Activated gamma-delta T cell treated with Interleukin-2 at 50 U/mL for 16 hours (primary cell): ENCODE data around the gene MLXIP.
"Not testable (repeated sequence)": the region's sequence is repeated elsewhere in the genome, so short reads cannot be mapped to it uniquely, and the experiment has no call there.

ENCODE experiments used
- DNase-seq: peaks from one replicate; pipeline ENCODE4 v3.0.0-alpha.2; 2020

MLXIP gene

DNA sequence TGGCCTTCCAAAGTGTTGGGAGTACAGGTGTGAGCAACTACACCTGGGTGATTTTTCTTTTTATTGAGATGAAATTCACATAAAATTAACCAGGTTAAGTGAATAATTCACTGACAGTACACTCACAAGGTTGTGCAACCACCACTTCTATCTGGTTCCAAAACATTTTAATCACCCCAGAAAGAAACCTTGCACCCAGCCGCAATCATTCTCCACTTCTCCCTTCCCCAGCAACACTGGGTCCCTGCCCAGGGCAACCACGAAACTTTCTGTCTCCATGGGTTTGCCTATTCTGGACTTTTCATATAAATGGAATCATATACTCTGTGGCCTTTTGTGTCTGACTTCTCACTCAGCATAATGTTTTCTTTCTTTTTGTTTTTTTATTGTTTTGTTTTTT lies 26.3 kb upstream of the MLXIP start:
- no peak for DNase-seq

DNA sequence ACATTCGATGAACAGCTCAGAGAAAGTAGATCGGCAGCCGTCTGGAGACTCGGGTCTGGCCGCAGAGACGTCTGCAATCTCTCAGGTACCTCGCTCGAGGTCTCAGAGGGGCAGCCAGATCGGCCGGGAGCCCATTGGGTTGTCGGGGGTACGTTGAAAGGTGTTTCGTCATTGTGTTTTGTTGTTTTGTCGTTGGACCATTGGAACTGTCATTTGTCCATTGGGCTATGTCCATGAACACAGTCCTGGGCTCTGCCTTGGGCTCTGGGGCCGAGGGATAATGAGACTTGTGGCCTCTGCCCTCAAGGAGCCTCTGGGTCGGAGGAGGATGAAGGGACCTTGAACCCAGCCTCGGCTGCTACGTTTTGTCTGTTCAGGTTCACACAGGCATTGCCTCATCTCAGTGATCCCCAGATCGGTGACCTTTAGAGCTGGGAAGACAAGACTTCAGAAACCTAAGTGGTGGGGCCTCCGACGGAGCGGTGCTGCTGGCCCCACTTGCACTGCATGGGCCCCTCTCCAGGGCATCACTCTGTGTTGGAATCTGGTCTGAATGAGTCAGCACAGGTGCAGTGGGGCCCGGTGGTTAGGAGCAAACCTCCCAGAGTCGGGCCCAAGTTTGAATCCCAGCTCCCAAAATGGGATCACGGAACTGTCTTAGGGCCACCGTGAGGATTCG lies 23.6 kb upstream of the MLXIP start:
- DNase-seq = no peak

- not testable (repeated sequence) for DNase-seq
Observed at GRCh38 chr12:122056406-122056805, 22.1 kb upstream of the MLXIP start.

- DNase-seq = no peak
Observed at GRCh38 chr12:122057007-122057735, 21.4 kb upstream of the MLXIP start.

GRCh38 chr12:122057769-122058168 lies 20.8 kb upstream of the MLXIP start:
- DNase-seq = no peak

DNA sequence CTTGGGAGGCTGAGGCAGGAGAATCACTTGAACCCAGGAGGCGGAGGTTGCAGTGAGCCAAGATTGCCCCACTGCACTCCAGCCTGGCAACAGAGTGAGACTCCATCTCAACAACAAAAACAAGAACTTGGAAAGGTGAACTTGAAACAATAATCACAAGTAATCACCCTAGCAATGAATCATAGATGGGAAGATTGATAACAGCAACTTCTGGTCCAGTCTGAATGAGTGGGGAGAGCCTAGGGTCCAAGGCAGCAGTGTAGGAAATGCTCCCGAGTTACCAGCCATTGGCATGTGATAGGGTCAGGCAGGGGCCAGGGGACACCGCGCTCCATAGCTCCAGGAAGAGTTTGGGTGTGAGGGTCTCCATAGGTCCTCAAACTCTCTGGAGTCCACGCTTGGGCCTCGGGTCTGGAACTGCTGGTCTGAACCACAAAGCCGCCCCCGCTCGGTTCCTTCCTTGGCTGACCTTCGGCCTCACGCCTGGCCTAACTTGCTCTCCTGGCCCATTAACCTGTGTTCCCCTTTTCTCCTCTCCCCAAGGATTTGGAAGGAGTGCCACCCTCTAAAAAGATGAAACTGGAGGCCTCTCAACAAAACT lies 19.9 kb upstream of the MLXIP start:
- no peak for DNase-seq

- no peak for DNase-seq
Observed at GRCh38 chr12:122059203-122059960, 19.2 kb upstream of the MLXIP start.

GRCh38 chr12:122060081-122060501 lies 18.5 kb upstream of the MLXIP start:
- no peak for DNase-seq

DNA sequence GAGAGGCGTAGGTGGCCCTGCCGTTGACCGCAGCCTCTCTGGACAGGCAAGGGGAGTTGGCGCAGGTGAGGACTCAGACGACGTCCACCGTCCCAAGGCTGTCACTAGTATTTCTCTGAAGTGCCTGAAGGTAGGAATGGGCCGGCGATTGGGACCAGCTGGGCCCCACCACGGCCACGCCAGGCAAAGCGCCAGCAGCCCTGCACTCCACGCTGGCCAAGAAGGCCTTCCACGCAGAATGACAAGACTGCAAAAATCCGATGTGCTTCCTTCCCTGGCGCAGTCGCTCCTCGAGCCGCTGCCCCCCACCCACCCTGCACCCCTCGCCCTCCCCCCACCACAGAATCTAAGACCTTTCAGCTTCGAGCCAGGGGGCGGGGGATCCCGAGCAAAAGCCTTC lies 17.3 kb upstream of the MLXIP start:
- no peak for DNase-seq

DNA sequence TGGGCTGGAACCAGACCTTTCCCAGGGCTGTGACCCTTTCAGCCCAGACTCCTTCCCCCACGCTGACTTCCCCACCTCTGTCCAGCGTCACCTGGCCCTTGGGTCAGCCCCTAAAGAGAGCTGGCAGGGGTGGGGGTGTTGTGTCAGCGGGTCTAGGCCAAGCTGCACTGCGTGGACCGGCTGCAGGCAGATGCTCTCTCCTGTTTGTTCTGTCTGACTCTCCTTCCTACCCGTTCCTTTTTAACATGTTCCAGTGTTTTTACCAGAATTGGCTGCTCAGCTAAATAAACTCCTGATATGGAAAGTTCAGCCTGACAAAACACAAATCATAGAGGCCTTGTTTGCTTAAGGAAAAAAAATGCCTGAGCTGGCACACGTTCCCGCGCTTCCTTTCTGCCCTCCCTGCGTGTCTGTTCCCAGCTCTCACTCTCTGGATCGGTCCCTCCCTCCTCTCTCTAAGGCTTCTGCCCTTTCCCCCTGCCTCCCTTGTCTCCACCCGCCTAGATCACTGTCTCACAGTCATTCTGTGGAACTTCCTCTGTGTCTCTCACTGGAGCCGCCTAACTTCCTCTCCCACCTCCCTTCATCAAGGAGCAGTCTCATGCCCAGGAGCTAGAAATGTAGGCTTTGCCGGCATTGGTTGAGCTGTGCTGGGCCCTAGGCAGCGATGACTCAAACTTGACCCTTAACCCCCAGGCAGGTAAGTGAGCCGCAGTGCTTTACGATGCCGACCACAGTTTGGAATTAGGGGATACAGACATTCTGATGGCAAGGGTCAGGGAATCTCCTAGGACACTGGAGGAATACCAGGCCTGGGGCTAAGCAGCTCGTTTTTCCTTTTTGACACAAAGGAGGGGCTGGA lies 15.5 kb upstream of the MLXIP start:
- DNase-seq = no peak

- DNase-seq = no peak
Observed at GRCh38 chr12:122063694-122064024, 14.9 kb upstream of the MLXIP start.

- no peak for DNase-seq
Observed at GRCh38 chr12:122064025-122064777, 14.4 kb upstream of the MLXIP start.

- DNase-seq = no peak
Observed at GRCh38 chr12:122064780-122065588, 13.6 kb upstream of the MLXIP start.

DNA sequence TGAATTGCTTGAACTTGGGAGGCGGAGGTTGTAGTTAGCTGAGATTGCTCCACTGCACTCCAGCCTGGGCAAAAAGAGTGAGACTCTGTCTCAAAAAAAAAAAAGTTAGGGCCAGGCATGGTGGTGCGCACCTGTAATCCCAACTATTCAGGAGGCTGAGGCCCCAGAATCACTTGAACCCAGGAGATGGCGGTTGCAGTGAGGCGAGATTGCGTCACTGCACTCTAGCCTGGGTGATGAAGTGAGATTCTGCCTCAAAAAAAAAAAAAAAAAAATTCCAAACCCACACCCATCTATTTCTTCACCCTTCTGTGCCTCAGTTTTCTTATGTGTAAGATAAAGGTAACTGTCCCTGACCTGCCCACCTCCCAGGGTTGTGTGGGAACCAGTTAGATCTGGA lies 11.0 kb upstream of the MLXIP start:
- DNase-seq = no peak

DNA sequence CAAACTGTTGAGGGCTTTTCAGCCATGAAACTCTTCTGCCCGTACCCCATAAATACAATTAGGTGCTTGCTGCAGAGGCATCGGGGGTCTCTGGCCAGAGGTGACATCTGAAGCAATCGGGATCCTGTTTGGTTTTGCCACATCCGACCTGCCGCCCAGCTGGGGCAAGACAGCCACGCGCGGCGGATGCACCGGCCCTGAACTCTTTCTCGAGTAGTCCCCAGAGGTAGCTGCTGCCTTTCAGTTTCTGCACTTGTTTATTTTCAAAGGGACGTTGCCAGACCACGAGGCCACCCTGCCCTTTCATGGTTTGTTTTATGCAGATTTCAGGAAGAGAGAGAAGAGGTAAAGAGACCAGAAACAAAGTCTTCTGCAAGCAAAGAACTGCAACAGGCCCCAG lies 10.6 kb upstream of the MLXIP start:
- peak; percentile 56 for DNase-seq

DNA sequence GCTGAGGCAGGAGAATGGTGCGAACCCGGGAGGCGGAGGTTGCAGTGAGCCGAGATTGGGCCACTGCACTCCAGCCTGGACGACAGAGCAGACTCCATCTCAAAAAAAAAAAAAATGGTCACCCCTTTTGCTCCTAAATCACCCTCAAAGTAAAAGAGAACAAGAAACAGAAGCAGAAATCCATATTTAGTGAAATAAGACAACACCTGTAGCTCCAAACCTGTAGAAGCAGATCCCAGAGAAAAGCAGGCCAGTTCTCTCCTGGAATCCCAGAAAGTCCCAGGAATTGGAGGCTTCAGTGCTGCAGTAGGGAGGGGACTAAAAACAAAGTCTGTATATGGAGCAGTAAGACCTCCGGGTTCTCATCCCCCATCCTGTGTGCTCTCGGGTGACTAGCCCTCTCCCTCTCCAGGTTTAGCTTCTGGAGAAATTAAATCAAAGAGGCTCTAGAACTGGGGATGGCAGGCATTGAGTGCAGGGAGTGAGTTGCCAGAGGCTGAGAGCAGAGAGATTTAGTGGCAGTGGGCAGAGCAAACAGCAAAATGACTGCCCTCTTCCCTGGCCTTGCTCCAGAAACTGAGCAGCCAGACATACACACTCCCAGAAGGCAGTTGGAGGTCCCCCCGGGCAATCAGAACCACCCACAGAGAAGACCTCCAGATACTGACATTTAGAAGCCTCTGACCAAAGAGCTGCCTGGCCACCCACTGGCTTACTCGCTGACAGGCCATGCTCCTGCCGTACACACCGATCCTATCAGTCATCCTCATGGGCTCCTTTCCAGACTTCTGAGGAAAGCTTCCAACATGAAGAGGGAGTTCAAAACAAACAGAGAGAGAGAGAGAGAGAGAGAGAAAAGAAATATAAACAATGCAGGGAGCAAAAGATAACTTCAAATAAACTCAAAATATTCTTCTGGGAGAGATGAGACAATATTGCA lies 6.3 kb upstream of the MLXIP start:
- no peak for DNase-seq

- DNase-seq = no peak
Observed at GRCh38 chr12:122073815-122074214, 4.7 kb upstream of the MLXIP start.

DNA sequence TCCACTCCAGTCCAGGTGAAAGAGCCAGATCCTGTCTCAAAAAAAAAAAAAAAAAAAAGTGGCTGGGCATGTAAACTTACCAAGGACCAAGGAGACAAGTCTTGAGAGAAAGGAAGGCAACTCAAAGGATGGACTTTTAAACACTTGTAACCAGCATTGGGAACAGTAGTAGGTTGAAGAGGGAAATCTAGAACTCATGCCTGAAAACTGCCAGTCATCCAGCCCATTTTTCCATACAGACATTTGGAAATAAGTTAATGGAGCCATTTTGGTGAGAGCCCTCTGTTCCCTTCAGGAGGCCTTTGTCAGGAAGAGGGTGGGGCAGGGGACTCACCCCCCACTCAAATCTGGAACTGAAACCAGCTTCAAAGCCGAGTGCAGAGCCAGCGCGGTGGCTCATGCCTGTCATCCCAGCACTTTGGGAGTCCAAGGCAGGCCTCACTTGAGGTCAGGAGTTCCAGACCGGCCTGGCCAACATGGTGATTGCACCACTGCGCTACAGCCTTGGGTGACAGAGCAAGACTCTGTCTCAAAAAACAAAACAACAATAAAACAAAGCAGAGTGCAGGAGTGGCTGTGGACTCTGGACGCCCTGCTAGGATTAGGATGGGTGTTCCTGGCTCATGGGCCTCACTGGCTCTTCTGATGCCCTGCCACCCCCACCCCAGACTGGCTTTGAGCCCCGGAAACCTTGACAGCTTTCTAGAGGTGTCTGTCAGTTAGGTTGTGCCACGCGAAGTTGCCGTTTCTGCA lies 1.6 kb upstream of the MLXIP start:
- no peak for DNase-seq

DNA sequence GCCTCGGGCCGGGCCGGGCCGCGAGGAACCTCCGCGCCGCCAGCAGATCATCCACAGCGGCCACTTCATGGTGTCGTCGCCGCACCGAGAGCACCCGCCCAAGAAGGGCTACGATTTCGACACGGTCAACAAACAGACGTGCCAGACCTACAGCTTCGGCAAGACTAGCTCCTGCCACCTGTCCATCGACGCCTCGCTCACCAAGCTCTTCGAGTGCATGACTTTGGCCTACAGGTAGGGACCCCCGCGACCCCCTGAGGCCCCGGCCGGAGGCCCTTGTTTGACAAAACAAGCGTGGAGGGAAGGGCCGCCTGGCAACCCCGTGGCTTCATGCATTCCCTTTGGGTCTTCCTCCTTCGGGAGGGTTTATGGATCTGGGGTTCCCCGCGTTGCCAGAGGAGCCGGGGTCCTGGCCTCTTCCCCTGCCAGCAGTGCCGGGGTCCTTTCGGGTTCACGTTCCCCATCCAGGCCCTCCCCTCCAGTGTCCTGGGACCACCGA lies 526 bp downstream of the MLXIP start:
- DNase-seq = no peak
